Measurements from ENCODE around the gene C17orf114.

The C17orf114 gene

DNA sequence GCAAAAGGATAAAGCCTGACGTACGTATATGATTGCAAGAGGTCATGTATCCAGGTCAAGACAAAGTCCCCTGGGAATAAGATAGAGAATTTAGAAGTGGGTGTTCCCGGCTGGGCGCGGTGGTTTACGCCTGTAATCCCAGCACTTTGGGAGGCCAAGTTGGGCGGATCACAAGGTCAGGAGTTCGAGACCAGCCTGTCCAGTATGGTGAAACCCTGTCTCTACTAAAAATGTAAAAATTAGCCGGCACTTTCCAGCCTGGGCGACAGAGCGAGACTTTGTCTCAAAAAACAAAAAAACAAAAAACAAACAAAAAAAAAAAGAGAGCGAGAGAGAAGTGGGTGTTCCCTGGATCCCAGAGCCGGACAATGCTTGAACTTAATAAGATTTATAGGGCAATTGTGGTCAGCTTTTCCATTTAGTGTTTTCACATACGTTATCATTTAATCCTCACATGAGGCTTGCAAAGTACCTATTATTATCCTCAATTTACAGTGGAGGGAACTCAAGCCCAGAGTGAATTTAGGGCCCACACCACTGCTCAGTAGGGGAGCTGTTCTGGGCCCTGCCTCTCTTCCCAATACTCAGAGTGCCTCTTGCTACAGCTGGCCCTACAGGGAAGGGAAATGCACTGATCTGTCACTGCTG is 13.8 kb downstream of the C17orf114 start:
- DNase-seq (ENCODE audit: low read depth), result no peak

DNA sequence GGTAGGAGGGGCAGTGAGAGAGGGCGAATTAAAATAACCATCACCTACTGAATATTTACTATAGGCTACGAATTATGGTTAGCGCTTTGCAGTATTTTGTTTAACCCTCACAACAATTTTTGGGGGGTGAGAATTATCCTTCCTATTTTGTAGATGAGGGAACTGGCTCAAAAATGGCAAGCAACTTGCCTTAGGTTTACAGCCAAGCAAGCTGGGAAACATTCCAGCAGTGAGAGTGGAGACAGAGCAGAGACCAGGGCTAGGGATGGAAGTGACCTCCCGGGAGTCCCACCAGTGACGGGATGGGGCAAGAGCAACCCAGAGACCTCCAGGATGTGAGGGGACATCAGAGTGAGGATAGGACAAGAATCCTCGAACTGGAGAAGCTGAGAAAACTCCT is 15.6 kb downstream of the C17orf114 start:
- no peak for DNase-seq (ENCODE audit: low read depth)

GRCh38 chr17:4786106-4786511 is 16.0 kb downstream of the C17orf114 start, which contains the start of gene VMO1:
VMO1 (minus strand) TSS chr17:4786364; CDS start chr17:4786352, 12 bp downstream.
- DNase-seq (ENCODE audit: low read depth), result no peak

DNA sequence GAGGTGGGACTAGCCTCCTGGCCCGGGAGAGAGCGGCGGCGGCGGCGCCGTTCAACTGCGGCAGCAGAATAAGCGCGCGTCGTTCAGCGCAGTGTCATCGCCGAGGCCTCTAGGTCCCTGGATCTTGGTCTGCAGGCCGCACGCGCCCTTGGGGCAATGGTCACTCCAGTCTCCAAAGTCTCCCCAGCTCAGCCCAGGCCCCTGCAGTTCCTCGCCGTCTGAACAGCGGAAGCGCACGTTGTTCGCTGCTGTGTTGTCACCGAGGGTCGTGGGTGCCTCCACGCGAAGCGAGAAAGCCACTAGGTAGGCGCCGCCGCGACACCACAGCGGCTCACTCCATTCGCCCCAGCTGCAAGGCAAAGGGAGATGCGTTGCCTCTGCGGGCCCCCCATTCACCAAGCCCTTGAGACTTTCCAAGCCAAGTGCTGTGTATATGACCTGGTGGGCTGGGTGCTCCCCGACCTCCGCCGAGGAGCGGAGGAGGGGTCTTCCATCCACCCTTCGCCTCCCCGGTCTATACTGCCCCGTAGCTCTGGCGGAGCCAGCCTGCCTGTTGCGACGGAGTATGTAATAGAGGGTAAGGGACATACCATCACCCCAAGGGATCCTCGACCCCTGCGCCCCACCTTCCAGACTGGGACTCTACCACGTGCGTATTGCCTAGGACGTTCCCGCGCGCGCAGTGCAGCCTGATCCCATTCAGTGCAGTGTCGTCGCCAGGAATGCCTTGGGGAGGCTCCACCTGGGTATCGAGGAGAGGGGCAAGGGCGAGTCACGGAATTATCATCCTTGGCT is 16.6 kb downstream of the C17orf114 start:
- no peak for DNase-seq (ENCODE audit: low read depth)

DNA sequence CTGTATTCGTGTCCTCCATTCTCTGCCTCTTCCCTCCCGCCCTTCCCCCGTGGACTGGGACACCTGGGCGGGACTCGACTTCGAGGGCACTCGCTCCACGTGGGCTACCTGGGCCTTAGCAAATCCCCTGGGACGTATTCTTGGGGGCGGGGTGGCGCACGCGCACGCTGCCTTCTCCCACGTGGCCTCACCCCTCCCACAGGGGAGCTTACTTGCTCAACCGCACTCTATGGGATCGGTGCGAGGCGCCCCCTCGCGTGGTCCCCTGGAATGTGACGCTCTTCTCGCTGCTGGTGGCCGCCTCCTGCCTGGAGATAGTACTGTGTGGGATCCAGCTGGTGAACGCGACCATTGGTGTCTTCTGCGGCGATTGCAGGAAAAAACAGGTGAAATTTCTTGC is 19.5 kb downstream of the C17orf114 start:
- DNase-seq (ENCODE audit: low read depth), result no peak

DNA sequence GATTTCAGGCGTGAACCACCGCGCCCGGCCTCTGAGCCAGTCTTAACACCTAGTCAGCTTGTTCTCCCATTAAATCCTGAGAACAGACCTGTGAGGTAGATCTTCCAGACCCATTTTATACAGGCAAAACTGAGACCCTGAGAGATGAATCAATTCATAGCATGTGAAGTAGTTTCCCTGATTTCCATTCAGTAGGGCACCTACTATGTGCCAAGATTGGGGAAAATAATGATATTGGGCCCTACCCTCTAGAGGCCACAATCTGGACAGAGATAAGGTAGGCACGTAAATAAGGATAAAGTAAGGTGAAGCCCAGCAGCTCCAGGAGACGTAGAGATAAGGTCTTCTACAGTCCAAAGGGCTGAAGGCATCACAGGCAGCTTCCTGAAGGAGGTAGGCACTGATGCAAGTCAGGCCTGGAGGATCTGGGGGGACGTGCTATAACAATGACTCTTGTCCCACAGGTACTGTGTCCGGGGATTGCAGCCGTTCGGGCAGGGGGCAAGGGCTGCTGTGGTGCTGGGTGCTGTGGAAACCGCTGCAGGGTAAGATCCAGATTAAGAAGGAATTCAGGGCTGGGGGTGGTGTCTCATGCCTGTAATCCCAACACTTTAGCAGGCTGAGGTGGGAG is 21.7 kb downstream of the C17orf114 start:
- DNase-seq (ENCODE audit: low read depth), result no peak

GRCh38 chr17:4777969-4778760 is 24.0 kb downstream of the C17orf114 start:
- DNase-seq (ENCODE audit: low read depth), result no peak

GRCh38 chr17:4772235-4772613 is 29.9 kb downstream of the C17orf114 start:
- DNase-seq (ENCODE audit: low read depth), result no peak

DNA sequence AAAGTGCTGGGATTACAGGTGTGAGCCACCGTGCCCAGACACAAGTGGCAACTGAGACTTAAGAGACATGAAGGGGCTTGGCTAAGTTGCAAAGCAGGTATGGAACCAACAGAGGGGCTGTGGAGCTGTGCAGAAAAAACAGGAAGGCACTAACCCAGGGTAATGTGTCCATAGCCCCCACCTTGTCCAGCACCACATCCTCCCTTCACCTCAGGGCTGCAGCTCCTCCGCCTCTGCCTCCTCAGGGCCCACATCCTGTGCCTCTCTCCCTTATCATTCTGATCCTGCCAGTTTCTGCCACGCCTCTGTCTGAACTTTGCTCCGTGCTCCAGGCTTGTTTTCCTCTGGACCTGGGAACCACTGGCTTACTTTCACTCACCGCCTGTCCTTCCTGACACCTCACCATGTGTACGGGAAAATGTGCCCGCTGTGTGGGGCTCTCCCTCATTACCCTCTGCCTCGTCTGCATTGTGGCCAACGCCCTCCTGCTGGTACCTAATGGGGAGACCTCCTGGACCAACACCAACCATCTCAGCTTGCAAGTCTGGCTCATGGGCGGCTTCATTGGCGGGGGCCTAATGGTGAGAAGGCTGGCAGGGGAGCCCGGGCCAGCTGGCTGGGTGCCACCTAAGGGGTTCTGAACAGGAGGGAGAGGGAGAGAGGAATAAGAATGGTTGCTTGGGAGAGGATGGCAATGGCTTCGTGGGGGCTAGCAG is 30.5 kb downstream of the C17orf114 start, which contains the start of gene TM4SF5:
Gene TM4SF5, plus strand, starts transcription at position 368 of the 716 bp plus-strand sequence. Its CDS starts 37 bp downstream, at position 405.
- DNase-seq (ENCODE audit: low read depth), result peak; percentile 19

DNA sequence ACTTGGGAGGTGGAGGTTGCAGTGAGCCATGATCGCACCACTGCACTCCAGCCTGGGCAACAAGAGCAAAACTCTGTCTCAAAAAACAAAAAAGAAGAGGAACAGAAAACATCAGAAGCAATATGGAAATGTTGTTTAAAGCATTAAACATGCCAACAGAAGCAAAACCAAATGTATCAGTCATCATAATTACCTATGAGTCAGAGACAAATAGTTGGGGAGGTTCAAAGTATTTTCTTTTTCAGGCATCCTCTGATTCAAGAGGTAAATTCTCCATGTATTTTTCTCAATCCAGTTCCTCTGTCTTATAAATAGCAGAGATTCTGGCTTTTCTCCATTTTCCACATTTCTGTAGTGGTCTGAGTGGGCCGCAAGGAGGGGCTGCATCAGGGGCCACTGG is 32.5 kb downstream of the C17orf114 start:
- DNase-seq (ENCODE audit: low read depth), result peak; percentile 22

- DNase-seq (ENCODE audit: low read depth), result no peak
Measured at GRCh38 chr17:4768298-4768697, 33.8 kb downstream of the C17orf114 start.

- no peak for DNase-seq (ENCODE audit: low read depth)
Measured at GRCh38 chr17:4766723-4767122, 35.4 kb downstream of the C17orf114 start.

DNA sequence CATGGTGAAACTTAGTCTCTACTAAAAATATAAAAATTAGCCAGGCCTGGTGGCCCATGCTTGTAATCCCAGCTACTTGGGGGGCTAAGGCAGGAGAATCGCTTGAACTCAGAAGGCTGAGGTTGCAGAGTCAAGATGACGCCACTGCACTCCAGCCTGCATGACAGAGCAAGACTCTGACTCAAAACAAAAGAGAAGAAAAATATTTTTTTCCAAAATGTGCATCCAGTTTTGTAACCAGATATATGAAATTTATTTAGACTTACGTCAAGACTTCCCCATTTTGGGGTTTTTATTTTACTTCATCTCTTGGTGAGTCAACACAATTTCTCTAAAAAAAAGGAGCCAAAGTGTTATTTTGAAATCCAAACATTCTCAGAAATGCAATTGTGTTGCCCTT is 35.9 kb downstream of the C17orf114 start:
- no peak for DNase-seq (ENCODE audit: low read depth)

GRCh38 chr17:4764595-4764994 is 37.5 kb downstream of the C17orf114 start:
- no peak for DNase-seq (ENCODE audit: low read depth)

DNA sequence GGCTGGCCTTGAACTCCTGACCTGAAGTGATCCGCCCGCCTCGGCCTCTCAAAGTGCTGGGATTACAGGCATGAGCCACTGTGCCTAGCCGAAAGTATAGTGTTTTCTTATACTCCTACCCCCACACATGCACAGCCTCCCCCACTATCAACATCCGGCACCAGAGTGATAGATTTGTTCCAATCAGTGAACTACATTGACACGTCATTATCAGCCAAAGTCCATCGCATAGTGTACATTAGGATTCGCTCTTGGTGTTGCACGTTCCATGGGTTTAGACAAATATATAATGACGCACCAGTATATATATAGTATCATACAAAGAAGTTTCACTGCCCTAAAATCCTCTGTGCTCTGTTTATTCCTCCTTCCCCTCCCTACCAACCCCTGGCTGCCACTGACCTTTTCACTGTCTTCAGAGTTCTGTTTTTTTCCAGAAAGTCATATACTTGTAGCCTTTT is 42.3 kb downstream of the C17orf114 start:
- DNase-seq (ENCODE audit: low read depth), result no peak

- no peak for DNase-seq (ENCODE audit: low read depth)
Measured at GRCh38 chr17:4753392-4753791, 48.7 kb downstream of the C17orf114 start.

- DNase-seq (ENCODE audit: low read depth), result no peak
Measured at GRCh38 chr17:4751932-4752331, 50.2 kb downstream of the C17orf114 start.

Data from renal cortical epithelial cell (primary cell).